Suprapubic skin (tissue), 4 donors: ENCODE results near the gene CALHM2. TPM values are rescaled to one million over a fixed set of nuclear protein-coding genes. Genes with fewer than 3 reads are reported as not detected.
"Not testable (repeated sequence)": the region's sequence is repeated elsewhere in the genome, so short reads cannot be mapped to it uniquely, and the experiment has no call there.

Source experiments
- DNase-seq, 2 donors: peaks; one replicate each; pipeline ENCODE4 v3.0.0-alpha.2; 2019; ENCODE audit warnings: low spot score in 2 of 2
- H3K27ac ChIP-seq: fragments of 200-600 bp; sonication (generic); one replicate; pipeline ENCODE4 v1.5.1; 2019
- H3K27me3 ChIP-seq: fragments of 200-600 bp; sonication (generic); one replicate; pipeline ENCODE4 v1.5.1; 2019
- H3K36me3 ChIP-seq: fragments of 200-600 bp; sonication (generic); one replicate; pipeline ENCODE4 v1.5.1; 2019
- H3K4me1 ChIP-seq: fragments of 200-600 bp; sonication (generic); one replicate; pipeline ENCODE4 v1.5.1; 2019
- H3K4me3 ChIP-seq: fragments of 200-600 bp; sonication (generic); one replicate; pipeline ENCODE4 v1.5.1; 2019; ENCODE audit warnings: mild to moderate bottlenecking
- H3K9me3 ChIP-seq: fragments of 200-600 bp; sonication (generic); one replicate; pipeline ENCODE4 v1.5.1; 2019
- EP300 ChIP-seq: sonication (generic); formaldehyde crosslinking; IDR thresholded peaks from one replicate; pipeline ENCODE4 v1.6.1; 2017; ENCODE audit warnings: antibody characterized with exemption
- POLR2A ChIP-seq, 2 donors: fragments of 450-650 bp; IDR thresholded peaks; one replicate each; pipeline ENCODE4 v1.6.1; 2017; ENCODE audit warnings: antibody characterized with exemption in 2 of 2, mild to moderate bottlenecking in 2 of 2, moderate library complexity in 2 of 2
- POLR2AphosphoS5 ChIP-seq, 3 donors: sonication (generic); formaldehyde crosslinking; IDR thresholded peaks; one replicate each; pipeline ENCODE4 v1.6.1; 2017; ENCODE audit warnings: antibody characterized with exemption in 3 of 3
- WGBS: methylation state at CpG from one replicate; pipeline ENCODE4 v1.1.5; 2018; 5-methylcytosine and 5-hydroxymethylcytosine counted together
- total RNA-seq, 4 donors: library from RNA; depleted of rRNA; stranded (reverse); fragments of >200 nt; gene quantifications; one replicate each; pipeline ENCODE4 v1.1.0, GENCODE V29; 2016
- TF ChIP-seq, protein P1 (sequence below), 2 donors: fragments of 200-600 bp in 1 of 2; fragments of 450-650 bp in 1 of 2; sonication (generic) in 1 of 2; IDR thresholded peaks; one replicate each; pipeline ENCODE4 v1.5.1; 2016 to 2019; ENCODE audit warnings: antibody characterized with exemption in 2 of 2, mild to moderate bottlenecking in 1 of 2, moderate library complexity in 1 of 2

Gene CALHM2
- total RNA-seq, 4 donors from 2014 or later = 13.7 to 17.9 (median 16.3) TPM

DNA sequence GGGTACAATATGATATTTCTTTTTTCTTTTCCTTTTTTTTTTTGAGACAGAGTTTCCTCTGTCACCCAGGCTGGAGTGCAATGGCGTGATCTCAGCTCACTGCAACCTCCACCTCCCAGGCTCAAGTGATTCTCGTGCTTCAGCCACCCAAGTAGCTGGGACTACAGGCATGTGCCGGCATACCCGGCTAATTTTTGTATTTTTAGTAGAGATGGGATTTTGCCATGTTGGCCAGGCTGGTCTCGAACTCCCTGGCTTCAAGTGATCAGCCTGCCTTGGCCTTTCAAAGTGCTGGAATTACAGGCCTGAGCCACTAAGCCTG is 35.1 kb downstream of the CALHM2 start:
- peaks cover 98% of the 10 kb centered on the region for H3K36me3 ChIP-seq
- TF ChIP-seq, protein P1, sequence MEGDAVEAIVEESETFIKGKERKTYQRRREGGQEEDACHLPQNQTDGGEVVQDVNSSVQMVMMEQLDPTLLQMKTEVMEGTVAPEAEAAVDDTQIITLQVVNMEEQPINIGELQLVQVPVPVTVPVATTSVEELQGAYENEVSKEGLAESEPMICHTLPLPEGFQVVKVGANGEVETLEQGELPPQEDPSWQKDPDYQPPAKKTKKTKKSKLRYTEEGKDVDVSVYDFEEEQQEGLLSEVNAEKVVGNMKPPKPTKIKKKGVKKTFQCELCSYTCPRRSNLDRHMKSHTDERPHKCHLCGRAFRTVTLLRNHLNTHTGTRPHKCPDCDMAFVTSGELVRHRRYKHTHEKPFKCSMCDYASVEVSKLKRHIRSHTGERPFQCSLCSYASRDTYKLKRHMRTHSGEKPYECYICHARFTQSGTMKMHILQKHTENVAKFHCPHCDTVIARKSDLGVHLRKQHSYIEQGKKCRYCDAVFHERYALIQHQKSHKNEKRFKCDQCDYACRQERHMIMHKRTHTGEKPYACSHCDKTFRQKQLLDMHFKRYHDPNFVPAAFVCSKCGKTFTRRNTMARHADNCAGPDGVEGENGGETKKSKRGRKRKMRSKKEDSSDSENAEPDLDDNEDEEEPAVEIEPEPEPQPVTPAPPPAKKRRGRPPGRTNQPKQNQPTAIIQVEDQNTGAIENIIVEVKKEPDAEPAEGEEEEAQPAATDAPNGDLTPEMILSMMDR (IDR thresholded peaks at IDR 0.05) = peak in 1 of 2 donors; percentile 0
- not testable (repeated sequence) for H3K27me3 ChIP-seq, DNase-seq, H3K4me1 ChIP-seq, H3K9me3 ChIP-seq, H3K4me3 ChIP-seq, H3K27ac ChIP-seq
- WGBS = 92% methylated on average over 5 of the region's 5 CpGs

DNA sequence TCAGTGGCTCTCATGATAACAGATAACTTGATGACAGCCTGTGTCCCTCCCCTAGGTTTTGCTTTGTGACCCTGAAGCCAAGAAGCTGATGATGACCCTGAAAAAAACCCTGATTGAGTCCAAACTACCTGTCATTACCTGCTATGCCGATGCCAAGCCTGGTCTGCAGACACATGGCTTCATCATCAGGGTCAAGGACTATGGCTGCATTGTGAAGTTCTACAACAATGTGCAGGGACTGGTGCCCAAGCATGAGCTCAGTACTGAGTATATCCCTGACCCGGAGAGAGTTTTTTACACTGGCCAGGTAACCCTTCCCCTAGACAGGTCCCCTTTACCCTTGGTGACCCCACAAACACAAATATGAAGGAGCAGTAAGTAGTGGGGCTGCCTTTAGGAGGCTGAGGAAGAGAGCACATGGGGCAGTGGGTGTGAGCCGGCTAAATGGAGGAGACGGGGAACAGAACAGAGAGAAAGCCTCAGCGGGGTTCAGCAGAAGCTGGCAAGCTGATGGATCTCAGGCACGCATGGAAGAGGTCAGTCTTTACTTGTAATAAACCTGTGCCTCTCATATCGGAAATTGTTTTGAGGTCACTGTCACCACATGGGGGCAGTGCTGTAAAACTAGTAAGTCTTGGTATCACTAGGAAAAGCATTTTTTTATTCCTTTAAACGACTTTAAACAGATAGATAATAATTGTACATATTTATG is 35.6 kb downstream of the CALHM2 start:
- no peak overlapping the region for H3K4me3 ChIP-seq
- 56% methylated on average over 8 of the region's 8 CpGs for WGBS
- no peaks in the 10 kb centered on the region for H3K9me3 ChIP-seq
- H3K27me3 ChIP-seq = no peaks in the 10 kb centered on the region
- no peak for DNase-seq
- no peak overlapping the region for H3K27ac ChIP-seq
- no peak for TF ChIP-seq POLR2AphosphoS5 (IDR thresholded peaks at IDR 0.05)
- TF ChIP-seq, protein P1 (IDR thresholded peaks at IDR 0.05) = peak; percentile 43 to 47
- H3K4me1 ChIP-seq = no peaks in the 10 kb centered on the region
- peaks cover 99% of the 10 kb centered on the region for H3K36me3 ChIP-seq

DNA sequence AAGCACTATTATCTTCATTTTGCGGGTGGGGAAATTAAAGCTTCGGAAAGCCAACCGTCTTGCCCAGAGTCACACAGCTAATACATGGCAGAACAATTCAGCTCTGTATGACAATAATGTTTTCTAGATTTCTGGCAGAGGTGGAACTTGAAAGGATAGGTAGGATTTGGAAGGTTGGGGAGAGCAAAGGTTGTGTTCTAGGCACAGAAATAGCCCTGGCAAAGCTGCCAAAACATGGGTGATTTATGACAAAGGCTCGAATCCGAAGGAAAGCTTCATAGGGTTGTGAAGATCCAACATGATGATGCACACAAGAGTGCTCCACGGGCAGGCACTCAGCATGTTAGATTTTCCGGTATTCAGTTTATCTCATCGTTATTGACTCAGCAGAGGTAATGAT is 36.6 kb downstream of the CALHM2 start:
- no peak for DNase-seq
- Histone ChIP-seq H3K4me3 (no peak overlapping the region), H3K9me3 (no peaks in the 10 kb centered on the region), H3K36me3 (peaks cover 99% of the 10 kb centered on the region), H3K4me1 (no peaks in the 10 kb centered on the region), H3K27me3 (no peaks in the 10 kb centered on the region), H3K27ac (no peak overlapping the region)
- TF ChIP-seq, protein P1 (IDR thresholded peaks at IDR 0.05) = no peak
- 81% methylated on average over 8 of the region's 8 CpGs for WGBS

DNA sequence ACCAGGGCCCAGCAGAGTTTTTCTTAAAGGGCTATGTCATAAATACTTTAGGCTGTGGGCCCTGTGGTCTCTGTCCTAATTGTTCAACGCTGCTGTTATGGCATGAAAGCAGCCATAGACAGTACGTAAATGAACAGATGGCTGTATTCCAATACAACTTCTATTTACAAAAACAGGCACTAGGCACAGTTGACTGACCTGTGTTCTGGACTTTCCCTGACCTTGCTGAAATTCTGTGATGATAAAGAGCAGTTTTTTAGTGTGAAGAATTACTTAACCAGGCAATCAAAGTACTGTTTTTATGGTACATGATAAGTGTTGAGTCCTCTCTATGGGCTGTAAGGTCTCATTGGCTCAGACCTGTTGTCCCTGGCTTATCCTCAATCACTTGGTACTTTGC is 38.6 kb downstream of the CALHM2 start:
- no peak for DNase-seq
- Histone ChIP-seq H3K27me3 (no peaks in the 10 kb centered on the region), H3K36me3 (peaks cover 99% of the 10 kb centered on the region), H3K4me1 (no peaks in the 10 kb centered on the region), H3K9me3 (no peaks in the 10 kb centered on the region), H3K4me3 (no peak overlapping the region), H3K27ac (no peak overlapping the region)
- TF ChIP-seq POLR2A (IDR thresholded peaks at IDR 0.05) (no peak), EP300 (no peak), POLR2AphosphoS5 (IDR thresholded peaks at IDR 0.05) (no peak)
- TF ChIP-seq, protein P1 (IDR thresholded peaks at IDR 0.05) = no peak
- 94% methylated on average over 2 of the region's 2 CpGs for WGBS

DNA sequence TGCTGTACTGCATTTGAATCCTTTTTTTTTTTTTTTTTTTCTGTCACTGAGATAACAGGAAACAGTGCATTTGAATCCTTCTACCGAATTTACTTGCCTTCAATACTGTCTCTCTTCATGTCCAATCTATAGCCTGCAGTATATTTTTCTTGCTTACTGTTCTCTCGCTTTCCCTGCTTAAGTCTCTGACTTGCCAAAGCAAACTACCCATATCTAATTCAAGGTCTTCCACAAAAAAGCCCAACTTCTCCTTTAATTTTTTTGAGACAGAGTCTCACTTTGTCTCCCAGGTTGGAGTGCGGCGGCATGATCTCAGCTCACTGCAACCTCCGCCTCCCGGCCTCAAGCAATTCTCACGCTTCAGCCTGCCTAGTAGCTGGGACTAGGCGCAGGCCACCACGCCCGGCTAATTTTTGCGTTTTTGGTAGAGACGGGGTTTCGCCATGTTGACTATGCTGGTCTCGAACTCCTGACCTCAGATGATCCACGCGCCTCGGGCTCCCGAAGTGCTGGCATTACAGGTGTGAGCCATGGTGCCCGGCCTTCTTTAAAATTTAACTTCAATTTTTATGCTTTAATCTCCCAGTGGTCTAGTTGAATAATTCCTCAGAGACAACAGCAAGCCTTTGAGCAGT is 54.9 kb downstream of the CALHM2 start:
- TF ChIP-seq, protein P1 (IDR thresholded peaks at IDR 0.05) = no peak
- no peak for TF ChIP-seq POLR2AphosphoS5 (IDR thresholded peaks at IDR 0.05)
- TF ChIP-seq POLR2A (IDR thresholded peaks at IDR 0.05) = no peak
- TF ChIP-seq EP300 = no peak
- H3K27ac ChIP-seq = no peak overlapping the region
- no peak for DNase-seq
- 33% methylated on average over 19 of the region's 19 CpGs for WGBS
- no peaks in the 10 kb centered on the region for H3K27me3 ChIP-seq
- H3K4me3 ChIP-seq = peak overlapping the region; percentile 73
- peaks cover 38% of the 10 kb centered on the region for H3K36me3 ChIP-seq
- H3K4me1 ChIP-seq = peaks cover 40% of the 10 kb centered on the region
- no peaks in the 10 kb centered on the region for H3K9me3 ChIP-seq
